Caco-2 (cell line): ENCODE results near the gene ITGB1BP1. TPM values are rescaled to one million over a fixed set of nuclear protein-coding genes. Genes with fewer than 3 reads are reported as not detected.

Experiments used
- BruUV-seq: library from RNA; stranded (reverse); fragments of 400-500 nt; replicated peaks from 2 replicates; lab custom pipeline; 2021; lab: Mats Ljungman, UMichigan
- CTCF ChIA-PET: fragments of 300-600 bp; sonication (Branson Sonifier 250); formaldehyde crosslinking; loops from one replicate; lab custom pipeline; 2022; ENCODE audit warnings: antibody characterized with exemption; lab: Charles Lee
- POLR2A ChIA-PET: fragments of 300-600 bp; sonication (Branson Sonifier 250); formaldehyde crosslinking; loops from one replicate; lab custom pipeline; 2022; ENCODE audit warnings: antibody characterized with exemption; lab: Charles Lee
- DNase-seq, 2 experiments: peaks; one replicate each; pipeline versions ENCODE4 v3.0.0 to v3.0.0-alpha.2; 2020 to 2022
- H3K27me3 ChIP-seq: replicated peaks from 2 replicates; pipeline ENCODE4 v1.6.0; 2011; ENCODE audit warnings: low read length; ENCODE audit not compliant: control insufficient read depth, insufficient read depth
- H3K36me3 ChIP-seq: 2 replicates; pipeline ENCODE4 v1.5.1; 2011; ENCODE audit warnings: low read length; ENCODE audit not compliant: control insufficient read depth, insufficient read depth
- H3K4me1 ChIP-seq: fragments of 250-450 bp; sonication (Bioruptor Pico); 2 replicates; pipeline ENCODE4 v1.5.1; 2020; ENCODE audit warnings: mild to moderate bottlenecking
- H3K4me3 ChIP-seq: 2 replicates; pipeline ENCODE4 v1.5.1; 2011; ENCODE audit warnings: low read depth, mild to moderate bottlenecking, control low read depth, low read length
- H3K9me3 ChIP-seq: fragments of 250-450 bp; sonication (Bioruptor Pico); 2 replicates; pipeline ENCODE4 v1.5.1; 2020; ENCODE audit warnings: mild to moderate bottlenecking, moderate library complexity
- H3K27ac Mint-ChIP-seq: one replicate; pipeline ENCODE4 v1.8.0; 2022; ENCODE audit warnings: mixed read lengths; ENCODE audit not compliant: unreplicated experiment
- H3K27me3 Mint-ChIP-seq: one replicate; pipeline ENCODE4 v1.8.0; 2022; ENCODE audit warnings: mixed read lengths; ENCODE audit not compliant: insufficient read depth, unreplicated experiment
- H3K36me3 Mint-ChIP-seq: one replicate; pipeline ENCODE4 v1.8.0; 2022; ENCODE audit warnings: mild to moderate bottlenecking, mixed read lengths; ENCODE audit not compliant: insufficient read depth, unreplicated experiment
- H3K4me1 Mint-ChIP-seq: one replicate; pipeline ENCODE4 v1.8.0; 2022; ENCODE audit warnings: low read depth, mixed read lengths; ENCODE audit not compliant: unreplicated experiment
- H3K4me3 Mint-ChIP-seq: one replicate; pipeline ENCODE4 v1.8.0; 2022; ENCODE audit warnings: mild to moderate bottlenecking, moderate library complexity, mixed read lengths; ENCODE audit not compliant: unreplicated experiment
- H3K9me3 Mint-ChIP-seq: one replicate; pipeline ENCODE4 v1.8.0; 2022; ENCODE audit warnings: mixed read lengths; ENCODE audit not compliant: unreplicated experiment
- CTCF ChIP-seq, 2 experiments: fragments of 200-600 bp in 1 of 2; IDR thresholded peaks; 1 replicate in 1 of 2; 2 replicates in 1 of 2; pipeline versions ENCODE4 v1.5.1 to v1.8.0; 2011 to 2022; ENCODE audit warnings: antibody characterized with exemption in 1 of 2, control low read depth in 1 of 2, inconsistent platforms in 1 of 2, low read depth in 1 of 2, low read length in 1 of 2, mild to moderate bottlenecking in 1 of 2, moderate library complexity in 1 of 2; ENCODE audit not compliant: insufficient read depth in 1 of 2, severe bottlenecking in 1 of 2, unreplicated experiment in 1 of 2
- intact Hi-C: fragments of 100-400 bp; cut with micrococcal nuclease; formaldehyde crosslinking; loops from one replicate; pipeline ENCODE4 v1.10.0; 2022; ENCODE audit not compliant: unreplicated experiment
- total RNA-seq: library from RNA; stranded (reverse); gene quantifications from 2 replicates; pipeline ENCODE4 v1.2.3, GENCODE V29; 2022

The ITGB1BP1 gene
- total RNA-seq, 1 experiment from 2014 or later: 82.4 TPM

GRCh38 chr2:9419541-9419940 lies 3.8 kb downstream of the ITGB1BP1 start:
- H3K4me1 ChIP-seq: peaks cover 3% of the 10 kb centered on the region

GRCh38 chr2:9418746-9419145 lies 4.6 kb downstream of the ITGB1BP1 start:
- no peaks in the 10 kb centered on the region for H3K27me3 Mint-ChIP-seq
- no peaks in the 10 kb centered on the region for H3K9me3 ChIP-seq
- no peak for DNase-seq
- no TSS peak for BruUV-seq
- POLR2A ChIA-PET: no interaction called here
- H3K4me1 Mint-ChIP-seq: peaks cover 18% of the 10 kb centered on the region
- H3K9me3 Mint-ChIP-seq: no peaks in the 10 kb centered on the region
- H3K36me3 Mint-ChIP-seq: peaks cover 32% of the 10 kb centered on the region
- H3K36me3 ChIP-seq: no peaks in the 10 kb centered on the region; the same call in 1 of the 2 replicates
- no peaks in the 10 kb centered on the region for H3K4me1 ChIP-seq
- no peak overlapping the region for H3K27ac Mint-ChIP-seq
- no peak overlapping the region for H3K4me3 ChIP-seq
- no peak for TF ChIP-seq CTCF (IDR thresholded peaks at IDR 0.05; ENCODE audit: insufficient read depth in 1 of 2, low read depth in 1 of 2, low read length in 1 of 2, severe bottlenecking in 1 of 2, unreplicated experiment in 1 of 2)
- CTCF ChIA-PET: no interaction called here
- no peaks in the 10 kb centered on the region for H3K27me3 ChIP-seq
- intact Hi-C loops: no loop called here
- no peak overlapping the region for H3K4me3 Mint-ChIP-seq

More at GRCh38 chr2:9419541-9419940, 3.8 kb downstream of the ITGB1BP1 start:
- no peaks in the 10 kb centered on the region for H3K27me3 Mint-ChIP-seq
- intact Hi-C loops: no loop called here
- peaks cover 18% of the 10 kb centered on the region for H3K4me1 Mint-ChIP-seq
- ChIA-PET CTCF (no interaction called here), POLR2A (no interaction called here)
- no peaks in the 10 kb centered on the region for H3K9me3 ChIP-seq
- H3K36me3 Mint-ChIP-seq: peaks cover 32% of the 10 kb centered on the region
- H3K36me3 ChIP-seq: no peaks in the 10 kb centered on the region; the same call in 1 of the 2 replicates
- H3K27me3 ChIP-seq: no peaks in the 10 kb centered on the region
- H3K9me3 Mint-ChIP-seq: no peaks in the 10 kb centered on the region
- no TSS peak for BruUV-seq
- no peak overlapping the region for H3K4me3 ChIP-seq
- H3K27ac Mint-ChIP-seq: no peak overlapping the region
- DNase-seq: no peak
- H3K4me3 Mint-ChIP-seq: no peak overlapping the region
- TF ChIP-seq CTCF (IDR thresholded peaks at IDR 0.05; ENCODE audit: insufficient read depth in 1 of 2, low read depth in 1 of 2, low read length in 1 of 2, severe bottlenecking in 1 of 2, unreplicated experiment in 1 of 2): no peak

- Histone ChIP-seq H3K4me1 (no peaks in the 10 kb centered on the region), H3K36me3 (no peaks in the 10 kb centered on the region; the same call in 1 of the 2 replicates), H3K27me3 (no peaks in the 10 kb centered on the region), H3K9me3 (no peaks in the 10 kb centered on the region), H3K4me3 (no peak overlapping the region)
- H3K27ac Mint-ChIP-seq: no peak overlapping the region
- intact Hi-C loops: no loop called here
- CTCF ChIA-PET: interaction anchor here (0.7 kb wide), 1 partner anchor 162 kb away, joined by 5 read pairs; no protein-coding TSS in a partner anchor
- no peaks in the 10 kb centered on the region for H3K27me3 Mint-ChIP-seq
- H3K4me1 Mint-ChIP-seq: peaks cover 18% of the 10 kb centered on the region
- H3K36me3 Mint-ChIP-seq: peaks cover 24% of the 10 kb centered on the region
- POLR2A ChIA-PET: no interaction called here
- no peak for TF ChIP-seq CTCF (IDR thresholded peaks at IDR 0.05; ENCODE audit: insufficient read depth in 1 of 2, low read depth in 1 of 2, low read length in 1 of 2, severe bottlenecking in 1 of 2, unreplicated experiment in 1 of 2)
- H3K9me3 Mint-ChIP-seq: no peaks in the 10 kb centered on the region
- no peak overlapping the region for H3K4me3 Mint-ChIP-seq
- DNase-seq: no peak
- BruUV-seq: no TSS peak
Observed at GRCh38 chr2:9417725-9418124, 5.6 kb downstream of the ITGB1BP1 start.
